ENCODE measurements around the gene TSKU. TPM values are rescaled to one million over a fixed set of nuclear protein-coding genes. Genes with fewer than 3 reads are reported as not detected.

TSKU gene
- total and polyA plus RNA-seq, 8 donors: 2.7 to 25.2 (median 10.7) TPM

DNA sequence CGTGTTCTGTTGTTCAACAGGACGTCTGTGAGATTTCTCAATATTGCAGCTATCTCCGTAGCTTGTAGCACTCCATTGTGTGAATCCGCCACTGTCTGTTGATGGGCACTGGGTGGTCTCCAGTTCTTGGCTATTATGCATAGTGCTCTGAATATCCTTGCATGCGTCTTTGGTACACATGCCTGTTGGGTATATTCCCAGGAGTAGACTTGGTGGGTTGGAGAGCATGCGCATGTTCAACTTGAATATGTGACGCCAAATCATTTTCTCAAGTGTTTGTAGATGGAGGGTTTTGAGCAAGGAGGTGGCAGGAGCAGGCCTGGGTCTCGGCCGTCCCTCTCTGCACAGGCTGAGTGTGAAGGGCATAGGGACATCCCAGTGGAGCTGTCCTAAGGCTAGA, 24.8 kb upstream of the TSKU start:
- TF ChIP-seq, protein P1, sequence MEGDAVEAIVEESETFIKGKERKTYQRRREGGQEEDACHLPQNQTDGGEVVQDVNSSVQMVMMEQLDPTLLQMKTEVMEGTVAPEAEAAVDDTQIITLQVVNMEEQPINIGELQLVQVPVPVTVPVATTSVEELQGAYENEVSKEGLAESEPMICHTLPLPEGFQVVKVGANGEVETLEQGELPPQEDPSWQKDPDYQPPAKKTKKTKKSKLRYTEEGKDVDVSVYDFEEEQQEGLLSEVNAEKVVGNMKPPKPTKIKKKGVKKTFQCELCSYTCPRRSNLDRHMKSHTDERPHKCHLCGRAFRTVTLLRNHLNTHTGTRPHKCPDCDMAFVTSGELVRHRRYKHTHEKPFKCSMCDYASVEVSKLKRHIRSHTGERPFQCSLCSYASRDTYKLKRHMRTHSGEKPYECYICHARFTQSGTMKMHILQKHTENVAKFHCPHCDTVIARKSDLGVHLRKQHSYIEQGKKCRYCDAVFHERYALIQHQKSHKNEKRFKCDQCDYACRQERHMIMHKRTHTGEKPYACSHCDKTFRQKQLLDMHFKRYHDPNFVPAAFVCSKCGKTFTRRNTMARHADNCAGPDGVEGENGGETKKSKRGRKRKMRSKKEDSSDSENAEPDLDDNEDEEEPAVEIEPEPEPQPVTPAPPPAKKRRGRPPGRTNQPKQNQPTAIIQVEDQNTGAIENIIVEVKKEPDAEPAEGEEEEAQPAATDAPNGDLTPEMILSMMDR (IDR thresholded peaks at IDR 0.05): no peak
- FAIRE-seq: no peak
- Histone ChIP-seq H3K9me3 (no peaks in the 10 kb centered on the region), H3K27me3 (no peaks in the 10 kb centered on the region), H3K27ac (no peak overlapping the region), H3K4me3 (no peak overlapping the region), H3K36me3 (no peaks in the 10 kb centered on the region), H3K4me1 (no peaks in the 10 kb centered on the region)
- DNase-seq: no peak
- intact Hi-C loops (cut with DNase I): no loop called here
- WGBS, 2 donors: 89 to 92% methylated on average over 9 of the region's 9 CpGs
- no peak for ATAC-seq

DNA sequence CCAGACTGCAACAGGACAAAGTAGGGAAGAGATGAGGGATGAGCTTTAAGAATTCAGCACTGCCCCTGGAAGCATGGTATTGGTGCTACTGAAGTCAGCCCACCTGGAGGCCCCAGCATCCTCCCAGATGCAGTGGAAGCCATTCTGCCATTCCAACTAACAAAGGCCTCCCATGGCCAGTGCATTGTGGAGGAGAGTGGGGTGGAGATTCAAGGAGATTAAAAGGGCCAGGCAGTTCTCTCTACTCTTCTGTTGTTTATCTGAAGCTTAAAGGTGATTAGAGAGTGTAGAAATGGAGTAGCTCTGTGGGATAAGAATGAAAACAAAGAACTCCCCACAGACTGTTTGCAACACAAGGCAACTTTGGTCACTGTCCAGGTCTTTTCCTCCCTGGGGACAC, 24.1 kb upstream of the TSKU start:
- Histone ChIP-seq H3K4me3 (no peak overlapping the region), H3K4me1 (no peaks in the 10 kb centered on the region), H3K27me3 (no peaks in the 10 kb centered on the region), H3K9me3 (no peaks in the 10 kb centered on the region), H3K36me3 (no peaks in the 10 kb centered on the region), H3K27ac (no peak overlapping the region)
- ATAC-seq: no peak
- DNase-seq: no peak
- TF ChIP-seq, protein P1 (IDR thresholded peaks at IDR 0.05): no peak
- intact Hi-C loops (cut with DNase I): no loop called here
- no peak for FAIRE-seq

DNA sequence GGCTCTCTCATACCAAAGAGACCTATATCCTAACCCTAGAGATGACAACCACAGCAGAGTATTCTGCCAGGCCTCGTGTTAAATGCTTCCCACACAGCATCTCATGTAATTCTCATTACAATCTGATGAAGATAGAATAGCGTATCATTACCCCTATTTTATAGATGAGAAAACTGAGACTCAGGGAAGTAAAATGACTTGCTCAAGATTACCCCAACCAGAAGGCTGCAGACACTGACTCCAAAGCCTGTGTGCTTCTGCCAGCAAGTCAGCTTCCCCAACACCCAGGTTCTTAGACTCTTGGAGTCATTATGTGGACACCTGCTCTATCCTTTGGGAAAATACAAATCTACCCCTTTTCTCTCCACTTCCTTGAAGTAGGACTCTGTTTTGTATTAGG, 23.6 kb upstream of the TSKU start:
- intact Hi-C loops (cut with DNase I): no loop called here
- Histone ChIP-seq H3K4me3 (no peak overlapping the region), H3K4me1 (no peaks in the 10 kb centered on the region), H3K9me3 (no peaks in the 10 kb centered on the region), H3K27ac (no peak overlapping the region), H3K36me3 (no peaks in the 10 kb centered on the region), H3K27me3 (no peaks in the 10 kb centered on the region)
- ATAC-seq: no peak
- WGBS, 2 donors: 79 to 84% methylated on average over 2 of the region's 2 CpGs
- DNase-seq: no peak
- FAIRE-seq: no peak
- TF ChIP-seq, protein P1 (IDR thresholded peaks at IDR 0.05): no peak

DNA sequence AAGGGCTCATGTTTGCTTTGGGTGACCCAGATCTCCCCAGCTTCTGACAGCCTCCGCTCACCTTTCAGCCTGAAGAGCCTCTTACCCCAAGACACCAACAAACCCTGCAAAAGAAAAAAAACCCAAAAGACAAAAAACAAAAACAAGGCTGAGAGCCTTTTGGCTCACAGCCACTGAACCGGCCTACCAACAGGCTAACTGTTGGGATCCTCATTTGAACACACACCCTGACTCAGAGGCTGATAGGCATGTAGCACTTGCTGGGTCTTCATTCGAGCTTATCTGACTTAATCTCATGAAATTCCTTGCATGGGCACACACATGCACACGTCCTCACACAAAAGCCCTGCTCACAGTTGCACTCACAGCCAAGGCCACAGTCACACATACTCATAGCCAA, 22.9 kb upstream of the TSKU start:
- H3K4me1 ChIP-seq: no peaks in the 10 kb centered on the region
- H3K27ac ChIP-seq: no peak overlapping the region
- no peaks in the 10 kb centered on the region for H3K27me3 ChIP-seq
- TF ChIP-seq, protein P1 (IDR thresholded peaks at IDR 0.05): no peak
- H3K36me3 ChIP-seq: no peaks in the 10 kb centered on the region
- intact Hi-C loops (cut with DNase I): no loop called here
- H3K9me3 ChIP-seq: no peaks in the 10 kb centered on the region
- DNase-seq (no peak), ATAC-seq (no peak), FAIRE-seq (no peak)
- no peak overlapping the region for H3K4me3 ChIP-seq
- 73 to 77% methylated on average over 4 of the region's 4 CpGs for WGBS, 2 donors

DNA sequence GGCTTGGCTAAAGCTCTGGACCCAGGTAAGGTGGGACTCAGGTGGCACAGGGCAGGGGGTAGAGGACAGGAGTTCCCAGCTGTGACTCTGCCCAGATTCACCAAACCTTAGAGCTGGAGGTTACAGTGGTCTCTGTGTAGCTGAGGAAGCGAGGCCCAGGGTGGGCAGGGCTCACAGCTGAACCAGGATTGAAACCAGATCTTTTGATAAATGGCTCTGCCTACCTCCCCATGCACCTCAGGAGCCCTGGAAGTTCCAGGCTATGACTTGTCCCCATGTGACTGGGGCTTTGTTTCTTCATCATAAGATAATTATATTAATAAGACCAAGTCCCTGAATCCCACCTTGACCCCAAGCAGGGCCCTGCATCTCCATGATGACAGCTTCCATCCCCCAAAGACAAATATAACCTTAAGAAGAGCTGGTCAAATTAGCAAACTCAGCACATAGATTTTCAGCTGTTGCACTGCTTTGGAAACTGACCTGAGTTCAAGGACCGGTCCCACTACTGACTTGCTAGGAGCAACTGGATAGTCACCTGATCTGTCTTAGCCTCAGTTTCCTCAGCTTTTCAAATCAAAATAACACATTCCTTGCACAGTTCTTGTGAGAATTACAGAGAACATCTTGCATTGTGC, 21.3 kb upstream of the TSKU start:
- peaks cover 0 to 7% (median 0%) of the 10 kb centered on the region in 3 donors for H3K4me1 ChIP-seq
- no peaks in the 10 kb centered on the region for H3K9me3 ChIP-seq
- DNase-seq: no peak
- 85 to 94% methylated on average over 2 of the region's 2 CpGs for WGBS, 2 donors
- intact Hi-C loops (cut with DNase I): no loop called here
- no peak for FAIRE-seq
- no peak overlapping the region for H3K4me3 ChIP-seq
- H3K27ac ChIP-seq: no peak overlapping the region
- TF ChIP-seq, protein P1 (IDR thresholded peaks at IDR 0.05): no peak
- no peaks in the 10 kb centered on the region for H3K36me3 ChIP-seq
- ATAC-seq: no peak
- H3K27me3 ChIP-seq: no peaks in the 10 kb centered on the region
